ENCODE measurements around the gene MTERF4. TPM values are rescaled to one million over a fixed set of nuclear protein-coding genes. Genes with fewer than 3 reads are reported as not detected.

Gene MTERF4
- polyA plus RNA-seq, 1 experiment = 30.9 TPM

- CTCF ChIA-PET = interaction anchor here (1.1 kb wide), 1 partner anchor 51 kb away, joined by 5 read pairs; no protein-coding TSS in a partner anchor
- H3K4me3 ChIP-seq (ENCODE audit: low read depth, low read length) = no peak overlapping the region
- no peak overlapping the region for H3K27ac ChIP-seq (ENCODE audit: low read depth, low read length)
- H3K9me3 ChIP-seq (ENCODE audit: control insufficient read depth, insufficient read depth, low read length) = no peaks in the 10 kb centered on the region; the same call in 1 of the 2 replicates
- POLR2A ChIA-PET = no interaction called here
- TF ChIP-seq CTCF (IDR thresholded peaks at IDR 0.05; ENCODE audit: low read depth, low read length) = no peak
- DNase-seq (ENCODE audit: low read depth, low spot score) = no peak
- no peaks in the 10 kb centered on the region for H3K27me3 ChIP-seq (ENCODE audit: control insufficient read depth, insufficient read depth, low read length)
These were observed 27.2 kb upstream of the MTERF4 start for GRCh38 chr2:241129086-241129871.

GRCh38 chr2:241128266-241128665, 26.2 kb upstream of the MTERF4 start:
- ChIA-PET POLR2A (no interaction called here), CTCF (no interaction called here)
- no peak overlapping the region for H3K4me3 ChIP-seq (ENCODE audit: low read depth, low read length)
- H3K9me3 ChIP-seq (ENCODE audit: control insufficient read depth, insufficient read depth, low read length) = no peaks in the 10 kb centered on the region; the same call in 1 of the 2 replicates
- no peak overlapping the region for H3K27ac ChIP-seq (ENCODE audit: low read depth, low read length)
- no peaks in the 10 kb centered on the region for H3K27me3 ChIP-seq (ENCODE audit: control insufficient read depth, insufficient read depth, low read length)
- DNase-seq (ENCODE audit: low read depth, low spot score) = no peak
- no peak for TF ChIP-seq CTCF (IDR thresholded peaks at IDR 0.05; ENCODE audit: low read depth, low read length)

- POLR2A ChIA-PET = no interaction called here
- DNase-seq (ENCODE audit: low read depth, low spot score) = no peak
- CTCF ChIA-PET = no interaction called here
- no peak for TF ChIP-seq CTCF (IDR thresholded peaks at IDR 0.05; ENCODE audit: low read depth, low read length)
- Histone ChIP-seq H3K27ac (ENCODE audit: low read depth, low read length) (no peak overlapping the region), H3K4me3 (ENCODE audit: low read depth, low read length) (no peak overlapping the region), H3K27me3 (ENCODE audit: control insufficient read depth, insufficient read depth, low read length) (no peaks in the 10 kb centered on the region), H3K9me3 (ENCODE audit: control insufficient read depth, insufficient read depth, low read length) (no peaks in the 10 kb centered on the region; the same call in 1 of the 2 replicates)
These were observed 24.7 kb upstream of the MTERF4 start for GRCh38 chr2:241126771-241127202.

GRCh38 chr2:241126201-241126611, 24.1 kb upstream of the MTERF4 start:
- Histone ChIP-seq H3K4me3 (ENCODE audit: low read depth, low read length) (no peak overlapping the region), H3K27me3 (ENCODE audit: control insufficient read depth, insufficient read depth, low read length) (no peaks in the 10 kb centered on the region), H3K9me3 (ENCODE audit: control insufficient read depth, insufficient read depth, low read length) (no peaks in the 10 kb centered on the region; the same call in 1 of the 2 replicates), H3K27ac (ENCODE audit: low read depth, low read length) (no peak overlapping the region)
- ChIA-PET CTCF (no interaction called here), POLR2A (no interaction called here)
- no peak for TF ChIP-seq CTCF (IDR thresholded peaks at IDR 0.05; ENCODE audit: low read depth, low read length)
- DNase-seq (ENCODE audit: low read depth, low spot score) = no peak

- no peak overlapping the region for H3K4me3 ChIP-seq (ENCODE audit: low read depth, low read length)
- no peak for DNase-seq (ENCODE audit: low read depth, low spot score)
- H3K27me3 ChIP-seq (ENCODE audit: control insufficient read depth, insufficient read depth, low read length) = no peaks in the 10 kb centered on the region
- POLR2A ChIA-PET = no interaction called here
- CTCF ChIA-PET = no interaction called here
- H3K9me3 ChIP-seq (ENCODE audit: control insufficient read depth, insufficient read depth, low read length) = no peaks in the 10 kb centered on the region; the same call in 1 of the 2 replicates
- H3K27ac ChIP-seq (ENCODE audit: low read depth, low read length) = no peak overlapping the region
- TF ChIP-seq CTCF (IDR thresholded peaks at IDR 0.05; ENCODE audit: low read depth, low read length) = no peak
These were observed 23.5 kb upstream of the MTERF4 start for GRCh38 chr2:241125626-241126025.
